A549 (cell line): ENCODE data around the gene MVB12B.

Experiments
- CHD4 ChIP-seq: fragments of 200-600 bp; sonication (generic); IDR thresholded peaks from 2 replicates; pipeline ENCODE4 v1.6.1; 2016; ENCODE audit warnings: antibody characterized with exemption, mild to moderate bottlenecking, borderline replicate concordance
- EP300 ChIP-seq, 2 experiments: fragments of >200 bp; sonication (Bioruptor Twin); formaldehyde crosslinking; IDR thresholded peaks; 2 replicates in 1 of 2; 3 replicates in 1 of 2; pipeline ENCODE4 v1.6.1; 2016 to 2017
- POLR2A ChIP-seq: IDR thresholded peaks from 2 replicates; pipeline ENCODE4 v1.6.1; 2012; ENCODE audit warnings: mild to moderate bottlenecking, low read length
- RCOR1 ChIP-seq: fragments of 150-350 bp; IDR thresholded peaks from 2 replicates; pipeline ENCODE4 v1.6.1; 2014; ENCODE audit warnings: antibody characterized with exemption, low read length, low read depth
- TF ChIP-seq, protein P1 (sequence below): fragments of >200 bp; sonication (Bioruptor Twin); formaldehyde crosslinking; IDR thresholded peaks from 3 replicates; pipeline ENCODE4 v1.5.1; 2016

DNA sequence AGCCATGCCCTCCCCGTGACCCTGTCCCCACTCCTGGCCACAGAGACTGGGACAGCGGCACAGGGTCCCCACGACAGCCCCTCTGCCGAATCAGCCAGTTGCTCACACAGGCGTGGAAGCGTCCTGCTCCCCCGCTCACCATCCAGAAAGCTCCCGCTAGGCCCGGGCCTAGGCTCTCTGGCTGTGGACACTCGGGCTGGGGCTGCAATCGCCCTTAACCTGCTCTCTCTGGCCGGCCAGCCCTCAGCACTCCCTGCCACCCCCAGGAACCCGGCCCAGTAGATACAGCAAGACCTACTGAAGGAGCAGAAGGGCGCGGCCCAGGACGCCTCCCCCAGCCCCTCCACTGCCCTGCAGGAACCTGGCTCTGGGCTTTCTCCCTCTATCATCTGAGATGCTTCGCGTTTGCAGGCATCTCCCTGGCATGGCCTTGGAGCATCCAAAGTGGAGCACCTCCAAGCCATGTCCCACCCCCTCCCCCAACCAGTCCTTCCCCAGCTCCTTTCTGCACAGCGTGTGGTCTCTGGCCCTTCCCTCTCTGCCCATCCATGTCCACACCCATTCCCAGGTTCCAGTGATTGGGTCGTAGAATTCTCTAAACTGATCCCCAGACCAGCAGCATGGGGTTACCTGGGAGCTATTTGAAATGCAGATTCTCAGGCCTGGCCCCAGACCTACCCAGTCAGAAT lies 173.4 kb downstream of the MVB12B start:
- TF ChIP-seq, protein P1, sequence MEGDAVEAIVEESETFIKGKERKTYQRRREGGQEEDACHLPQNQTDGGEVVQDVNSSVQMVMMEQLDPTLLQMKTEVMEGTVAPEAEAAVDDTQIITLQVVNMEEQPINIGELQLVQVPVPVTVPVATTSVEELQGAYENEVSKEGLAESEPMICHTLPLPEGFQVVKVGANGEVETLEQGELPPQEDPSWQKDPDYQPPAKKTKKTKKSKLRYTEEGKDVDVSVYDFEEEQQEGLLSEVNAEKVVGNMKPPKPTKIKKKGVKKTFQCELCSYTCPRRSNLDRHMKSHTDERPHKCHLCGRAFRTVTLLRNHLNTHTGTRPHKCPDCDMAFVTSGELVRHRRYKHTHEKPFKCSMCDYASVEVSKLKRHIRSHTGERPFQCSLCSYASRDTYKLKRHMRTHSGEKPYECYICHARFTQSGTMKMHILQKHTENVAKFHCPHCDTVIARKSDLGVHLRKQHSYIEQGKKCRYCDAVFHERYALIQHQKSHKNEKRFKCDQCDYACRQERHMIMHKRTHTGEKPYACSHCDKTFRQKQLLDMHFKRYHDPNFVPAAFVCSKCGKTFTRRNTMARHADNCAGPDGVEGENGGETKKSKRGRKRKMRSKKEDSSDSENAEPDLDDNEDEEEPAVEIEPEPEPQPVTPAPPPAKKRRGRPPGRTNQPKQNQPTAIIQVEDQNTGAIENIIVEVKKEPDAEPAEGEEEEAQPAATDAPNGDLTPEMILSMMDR = no peak
- TF ChIP-seq RCOR1 (no peak), POLR2A (no peak), EP300 (IDR thresholded peaks at IDR 0.05) (no peak), CHD4 (no peak)
